ENCODE measurements around the gene C1QL2.

The C1QL2 gene

GRCh38 chr2:119178776-119179175, 20.2 kb upstream of the C1QL2 start:
- no peak for DNase-seq

GRCh38 chr2:119177838-119178190, 19.3 kb upstream of the C1QL2 start:
- DNase-seq = no peak

GRCh38 chr2:119177171-119177837, 18.8 kb upstream of the C1QL2 start:
- no peak for DNase-seq

DNA sequence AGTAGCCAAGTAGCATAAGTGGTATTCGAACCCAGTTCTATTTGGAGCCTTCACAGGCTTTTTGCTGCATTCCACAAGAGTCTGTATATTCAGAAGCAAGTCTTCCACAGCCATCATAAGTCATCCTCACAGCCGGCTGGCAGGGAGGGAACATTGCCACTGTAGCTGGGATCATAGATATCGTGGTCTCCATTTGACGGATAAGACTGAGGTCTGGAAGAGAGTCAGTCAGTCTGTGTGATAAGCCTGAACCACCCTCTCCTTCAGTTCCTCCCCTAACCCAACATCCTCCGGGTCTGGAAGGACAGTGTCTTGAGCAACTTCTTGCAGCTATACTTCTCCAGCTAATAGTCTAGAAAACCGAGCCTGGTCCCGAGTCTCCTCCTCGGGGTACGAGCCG, 17.0 kb upstream of the C1QL2 start:
- no peak for DNase-seq

DNA sequence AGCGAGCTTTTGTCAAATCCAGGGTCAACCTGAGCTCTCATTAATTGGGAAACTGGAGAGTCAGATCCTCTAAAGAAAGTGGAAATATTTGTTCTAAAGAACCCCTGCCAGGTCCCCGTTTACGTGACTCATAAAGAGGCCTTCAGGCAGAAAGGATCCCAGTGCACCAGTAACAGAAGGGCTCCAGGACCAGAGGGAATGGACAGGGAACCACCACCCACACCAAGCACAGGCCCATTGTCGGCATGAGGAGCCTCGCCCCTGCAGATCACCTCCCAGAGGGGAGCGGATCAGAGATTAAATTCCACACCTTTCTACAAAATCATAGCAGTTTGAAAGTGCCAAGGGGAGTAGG, 16.4 kb upstream of the C1QL2 start:
- DNase-seq = peak; percentile 7

DNA sequence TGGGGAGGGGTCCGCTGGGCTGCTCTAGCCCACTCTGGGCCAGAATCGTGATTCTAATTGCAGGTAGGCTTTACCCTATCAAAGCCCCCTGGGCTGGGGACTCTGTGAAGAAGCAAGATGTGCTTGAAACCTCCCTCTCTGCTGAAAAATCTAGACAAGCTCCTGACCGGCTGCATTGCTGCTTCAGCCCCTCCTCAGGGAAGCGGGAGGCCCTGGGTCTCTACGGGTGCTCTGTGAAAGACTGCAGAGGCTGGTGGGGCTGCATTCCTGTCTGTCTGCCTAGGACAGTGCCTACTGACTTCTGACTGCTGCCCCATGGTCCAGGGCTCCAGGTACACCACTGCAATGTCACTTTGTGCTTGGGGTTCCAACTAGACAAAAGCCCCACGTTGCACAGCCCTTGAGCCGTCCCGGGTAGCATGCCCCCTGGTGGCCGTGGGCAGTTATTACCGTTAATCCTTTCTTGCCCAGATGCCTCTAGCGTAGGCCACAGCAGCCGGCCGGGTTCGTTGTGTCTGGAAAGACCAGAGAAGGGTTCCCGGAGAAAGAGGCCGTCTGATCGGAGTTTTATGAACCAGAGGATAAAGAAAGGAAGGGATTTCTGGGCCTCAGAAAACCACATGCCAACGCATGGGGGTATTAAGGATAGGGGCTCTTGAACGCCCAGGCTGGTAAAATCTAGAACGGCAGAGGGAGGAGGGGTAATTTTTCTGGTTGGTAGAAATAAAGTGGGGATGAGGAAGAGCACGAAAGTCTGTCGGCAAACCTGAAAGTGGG, 15.9 kb upstream of the C1QL2 start:
- peak; percentile 66 for DNase-seq

DNA sequence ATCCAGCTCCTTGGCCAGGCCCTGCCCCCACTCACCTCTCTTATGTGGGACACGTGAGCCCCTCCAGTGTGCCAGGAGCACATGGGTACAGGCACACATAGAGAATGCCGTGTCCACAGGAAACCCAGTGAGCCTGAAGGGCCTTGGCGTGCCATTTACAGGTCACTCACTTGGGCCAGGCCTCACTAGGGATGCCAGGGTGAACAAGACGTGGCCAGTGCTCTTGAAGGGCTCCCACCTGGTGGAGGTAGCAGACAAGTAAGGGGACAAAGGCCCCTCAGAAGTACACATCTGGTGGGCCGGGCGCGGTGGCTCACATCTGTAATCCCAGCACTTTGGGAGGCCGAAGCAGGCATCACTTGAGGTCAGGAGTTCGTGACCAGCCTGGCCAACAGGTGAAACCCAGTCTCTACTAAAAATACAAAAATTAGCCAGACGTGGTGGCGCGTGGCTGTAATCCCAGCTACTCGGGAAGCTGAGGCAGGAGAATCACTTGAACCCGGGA, 15.1 kb upstream of the C1QL2 start:
- DNase-seq = no peak

DNA sequence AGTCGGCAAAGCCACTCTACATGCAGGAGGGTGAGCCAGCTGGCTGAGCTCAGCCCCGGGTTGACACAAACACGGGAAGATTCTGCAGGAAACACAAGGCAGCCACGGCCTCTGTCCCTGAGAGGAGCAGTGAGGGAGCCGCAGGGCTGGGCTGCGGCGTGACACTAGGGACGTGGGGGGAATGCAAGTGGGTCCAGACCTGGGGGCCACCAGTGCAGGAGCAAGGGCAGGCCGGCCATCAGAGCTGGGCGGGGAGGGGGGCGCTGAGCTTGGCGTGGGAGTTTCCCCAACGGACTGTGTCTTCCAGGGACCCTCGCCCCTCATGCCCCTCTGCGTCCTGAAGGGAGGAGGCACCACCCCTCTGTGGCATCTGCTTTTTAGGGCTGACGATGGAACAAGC, 12.0 kb upstream of the C1QL2 start:
- DNase-seq = no peak

DNA sequence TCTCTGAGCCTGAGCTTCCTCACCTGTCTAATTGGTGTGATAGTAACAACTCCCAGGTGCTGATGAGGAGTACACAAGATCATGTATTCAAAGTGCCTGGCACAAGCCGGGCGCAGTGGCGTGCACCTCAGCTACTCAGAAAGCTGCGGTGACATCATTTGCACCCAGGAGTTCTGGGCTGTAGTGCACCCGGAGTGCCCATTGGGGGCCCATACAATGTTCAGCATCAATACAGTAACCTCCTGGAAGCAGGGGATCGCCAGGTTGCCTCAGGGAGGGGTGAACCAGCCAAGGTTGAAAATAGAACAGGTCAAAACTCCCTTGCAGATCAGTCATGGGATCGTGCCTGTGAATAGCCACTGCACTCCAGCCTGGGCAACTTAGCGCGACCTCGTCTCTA, 11.2 kb upstream of the C1QL2 start:
- DNase-seq = no peak

DNA sequence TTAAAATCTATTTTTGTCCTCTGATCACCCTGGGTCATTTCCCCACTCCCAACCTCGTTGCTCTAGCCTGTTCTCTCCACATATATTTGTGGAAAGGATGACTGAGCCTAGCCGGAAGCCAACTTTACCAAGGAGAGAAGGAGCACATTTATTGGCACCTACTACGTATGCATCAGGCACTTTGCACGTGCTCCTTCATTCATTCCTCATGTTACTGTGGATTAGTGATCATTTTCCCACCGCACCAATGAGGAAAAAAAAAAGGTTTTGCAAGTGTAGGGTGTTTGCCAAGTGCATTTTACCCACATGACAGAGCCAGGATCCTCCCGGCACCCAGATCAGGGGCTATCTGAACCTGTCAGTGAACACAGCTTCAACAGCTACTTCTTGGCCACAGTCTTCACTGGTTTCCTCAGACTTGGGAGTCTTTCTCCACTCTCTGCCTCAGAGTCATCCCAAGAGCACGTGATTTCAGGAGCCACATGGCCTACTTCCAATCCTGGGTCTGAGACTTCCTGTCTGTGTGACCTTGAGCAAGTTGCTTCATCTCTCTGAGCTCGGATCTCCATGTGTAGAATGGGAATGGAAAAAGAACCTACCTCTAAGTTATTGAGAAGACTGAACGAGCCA, 1.9 kb upstream of the C1QL2 start:
- no peak for DNase-seq

- DNase-seq = peak; percentile 20
These were observed 570 bp downstream of the C1QL2 start for GRCh38 chr2:119157850-119158511.

GRCh38 chr2:119156891-119157773, 1.4 kb downstream of the C1QL2 start:
- DNase-seq = no peak

- no peak for DNase-seq
These were observed 2.3 kb downstream of the C1QL2 start for GRCh38 chr2:119156105-119156890.

DNA sequence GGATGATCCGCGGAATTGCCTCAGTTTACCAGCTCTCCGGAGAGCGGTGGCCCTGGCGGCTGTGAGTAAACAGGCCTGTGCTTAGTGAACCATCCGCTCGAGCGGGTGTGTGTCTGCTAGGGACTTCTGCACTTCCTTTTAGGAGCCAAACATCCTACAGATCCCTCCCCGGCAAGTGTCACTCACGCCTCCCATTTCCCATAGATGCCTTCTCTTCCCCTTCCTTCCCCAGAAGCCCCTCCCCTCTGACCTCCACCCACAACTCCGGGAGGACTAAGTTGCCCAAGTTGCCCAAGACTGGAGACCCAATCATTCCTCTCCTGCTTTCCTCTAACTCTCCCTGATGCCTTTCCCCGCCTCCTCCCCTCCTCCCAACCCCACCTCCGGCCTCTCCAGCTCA, 2.9 kb downstream of the C1QL2 start:
- no peak for DNase-seq

- DNase-seq = no peak
These were observed 4.5 kb downstream of the C1QL2 start for GRCh38 chr2:119154076-119154475.

GRCh38 chr2:119149611-119150010, 8.9 kb downstream of the C1QL2 start:
- no peak for DNase-seq

DNA sequence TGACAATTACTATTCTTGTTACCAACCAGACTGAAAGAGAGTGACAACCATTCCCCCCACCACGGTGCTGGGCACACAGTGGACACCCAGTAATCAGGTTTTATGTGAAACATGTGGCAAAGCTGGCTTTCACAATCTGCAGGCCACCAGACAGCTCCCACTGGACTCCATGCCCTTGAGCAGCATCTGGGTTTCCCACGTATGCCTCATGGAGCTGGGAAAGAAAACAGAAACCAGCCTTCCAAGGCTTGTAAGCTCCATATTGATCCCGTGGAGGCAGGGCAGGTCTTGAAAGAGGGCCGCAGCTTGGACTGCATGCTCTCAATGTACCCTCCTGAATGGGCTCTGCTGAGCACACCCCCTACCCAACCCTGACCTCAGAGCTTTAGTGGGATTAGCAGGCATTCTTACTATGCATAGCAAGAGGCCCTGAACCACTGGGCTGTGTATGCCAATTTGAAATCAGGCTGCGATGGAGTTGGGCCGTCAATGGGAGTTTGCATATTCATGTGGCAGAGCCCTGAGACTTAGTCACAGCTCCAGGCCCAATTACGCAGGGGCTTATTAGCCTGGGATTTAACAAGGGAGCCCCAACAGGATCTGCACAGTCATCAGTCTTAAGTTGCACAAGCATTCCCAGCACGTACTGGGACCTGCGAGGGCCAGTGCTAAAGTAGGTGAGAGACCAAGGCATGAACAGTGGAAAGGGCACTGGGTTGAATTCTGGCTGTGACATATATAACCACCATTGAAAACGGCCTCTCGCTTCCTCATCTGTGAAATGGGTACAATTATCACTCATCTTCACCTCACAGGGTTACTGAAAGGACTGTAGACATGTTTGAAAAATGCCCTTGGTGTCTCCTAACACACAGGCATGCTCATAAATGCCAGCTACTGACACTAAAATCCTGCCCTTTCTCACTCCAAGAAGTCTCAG, 10.5 kb downstream of the C1QL2 start:
- DNase-seq = no peak

DNA sequence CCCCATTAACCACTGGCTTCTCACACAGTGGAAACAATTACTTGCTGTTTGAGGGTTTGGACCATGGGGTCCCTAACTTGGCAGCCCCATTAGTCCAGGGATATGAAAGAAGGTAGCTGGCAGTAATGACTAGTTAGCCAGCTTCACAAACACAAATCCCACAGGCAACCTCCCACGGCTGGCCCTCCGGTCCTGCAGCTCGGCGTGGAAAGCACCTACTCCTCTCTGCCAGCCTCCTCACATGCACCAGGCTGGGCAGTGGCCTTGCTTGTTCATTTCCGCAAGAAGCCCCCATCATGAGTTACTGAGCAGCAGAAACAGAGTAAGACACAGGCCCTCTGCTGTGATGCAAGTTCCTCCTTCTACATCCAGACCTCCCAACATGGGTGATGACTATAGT, 13.7 kb downstream of the C1QL2 start:
- no peak for DNase-seq

- peak; percentile 62 for DNase-seq
These were observed 15.7 kb downstream of the C1QL2 start for GRCh38 chr2:119142824-119143223.

DNA sequence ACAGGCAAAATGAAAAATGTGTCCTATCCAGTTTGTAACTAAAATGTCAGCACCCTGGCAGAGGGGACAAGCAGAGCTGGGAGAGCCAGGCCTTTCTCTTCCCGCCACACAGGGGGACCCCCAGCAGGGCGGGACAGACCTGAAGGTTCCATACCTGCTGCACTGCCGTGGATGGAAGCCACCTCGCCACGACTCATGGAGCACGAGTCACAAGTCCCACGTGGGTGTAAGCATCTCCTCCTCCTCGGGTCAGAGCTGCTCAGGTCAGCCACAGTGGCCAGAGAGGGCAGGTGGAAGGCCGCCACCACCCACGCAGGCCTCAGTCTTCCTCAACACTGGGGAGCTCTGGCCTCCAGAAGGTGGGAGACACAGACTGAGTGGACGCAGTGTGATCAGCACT, 21.0 kb downstream of the C1QL2 start:
- no peak for DNase-seq

DNA sequence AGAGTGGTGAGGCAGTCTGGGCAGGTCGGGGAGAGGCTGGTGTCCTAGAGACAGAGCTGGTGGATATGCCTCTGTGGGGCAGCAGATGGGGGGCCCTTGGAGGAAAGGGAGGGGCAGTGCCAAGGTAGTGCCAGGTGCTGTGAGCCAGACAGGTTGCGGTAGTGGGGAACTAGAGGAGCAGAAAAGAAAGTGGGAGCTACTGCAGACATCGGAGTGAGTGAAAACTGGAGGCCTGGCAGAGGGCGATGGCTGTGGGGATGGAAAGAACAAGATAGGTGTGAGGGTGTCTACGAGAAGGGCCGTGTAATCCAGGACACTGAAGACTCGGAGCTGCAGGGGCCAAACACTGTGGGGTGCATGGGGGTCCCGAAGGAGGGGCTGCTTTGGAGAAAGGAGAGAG, 21.7 kb downstream of the C1QL2 start:
- DNase-seq = no peak

Measured in NCI-H69 (cell line).